H1 (cell line): ENCODE results near the gene GPHA2. TPM values are rescaled to one million over a fixed set of nuclear protein-coding genes. Genes with fewer than 3 reads are reported as not detected.

ENCODE experiments used
- SIN3A ChIP-seq, 2 experiments: IDR thresholded peaks in 1 of 2; conservative IDR thresholded peaks in 1 of 2; 2 replicates each; pipeline ENCODE4 v1.6.1; 2011 to 2012; ENCODE audit warnings: low read length in 2 of 2, improper control_type of control experiment in 1 of 2, low read depth in 1 of 2, mild to moderate bottlenecking in 1 of 2
- SIX5 ChIP-seq: IDR thresholded peaks from 2 replicates; pipeline ENCODE4 v1.6.1; 2011; ENCODE audit warnings: mild to moderate bottlenecking, low read depth, low read length
- polyA plus RNA-seq, 7 experiments: library from polyadenylated mRNA; depleted of rRNA in 3 of 7; stranded (reverse) in 5 of 7; unstranded in 2 of 7; fragments of >200 nt in 5 of 7; fragments of 200-250 nt in 2 of 7; gene quantifications; 1 replicate in 5 of 7; 2 replicates in 1 of 7; 4 replicates in 1 of 7; pipeline versions ENCODE4 v1.2.1 to v1.2.3, GENCODE V29; 2011 to 2013; ENCODE audit warnings: missing spikeins in 2 of 7, mixed read lengths in 2 of 7
- total RNA-seq: library from RNA; stranded (reverse); fragmentation: NEBNext Ultra II Directional; extraction: Animal tissue kit (Norgen Biotek cat#: 25700); gene quantifications from 2 replicates; pipeline ENCODE4 v1.2.1, GENCODE V29; 2021

GPHA2 gene
- total and polyA plus RNA-seq, 2 of the 8 experiments (the other 6 are each of a cell fraction or from before 2014, with no cell fraction given): 0.97 to 4.4 TPM

DNA sequence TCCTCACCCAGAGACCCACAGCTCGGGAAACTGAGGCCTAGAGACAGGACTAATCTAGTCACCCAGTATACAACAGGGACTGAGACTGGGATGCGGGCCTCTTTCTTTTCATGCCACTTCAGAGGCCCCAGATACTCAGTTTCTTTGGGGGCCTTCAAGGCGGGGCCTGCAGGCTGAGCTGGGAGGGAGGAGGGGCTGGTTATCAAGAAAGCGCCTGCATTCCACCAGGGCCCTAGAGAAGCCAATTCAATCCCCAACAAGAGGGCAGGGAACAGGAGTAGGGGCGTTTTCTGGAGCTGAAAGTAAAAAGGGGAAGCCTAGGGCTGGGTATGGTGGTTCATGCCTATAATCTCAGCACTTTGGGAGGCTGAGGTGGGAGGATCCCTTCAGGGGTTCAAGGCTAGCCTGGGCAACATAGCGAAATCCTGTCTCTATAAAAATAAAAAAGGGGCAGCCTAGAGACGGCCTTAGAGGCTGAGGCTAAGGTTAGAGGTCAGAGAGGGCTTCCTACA lies 20.3 kb downstream of the GPHA2 start (continued):
- TF ChIP-seq SIN3A (conservative IDR thresholded peaks at IDR 0.05 in 1 of 2, IDR thresholded peaks at IDR 0.05 in 1 of 2; ENCODE audit: low read depth in 1 of 2, low read length in 2 of 2) (no peak), SIX5 (no peak)
